ENCODE results near the gene GLI2. TPM values are rescaled to one million over a fixed set of nuclear protein-coding genes. Genes with fewer than 3 reads are reported as not detected.
A peak's percentile ranks its signal among the peaks of the same experiment; 100 is the strongest.

The GLI2 gene
- total RNA-seq, 2 donors from 2014 or later = 17.0 to 24.2 TPM

DNA sequence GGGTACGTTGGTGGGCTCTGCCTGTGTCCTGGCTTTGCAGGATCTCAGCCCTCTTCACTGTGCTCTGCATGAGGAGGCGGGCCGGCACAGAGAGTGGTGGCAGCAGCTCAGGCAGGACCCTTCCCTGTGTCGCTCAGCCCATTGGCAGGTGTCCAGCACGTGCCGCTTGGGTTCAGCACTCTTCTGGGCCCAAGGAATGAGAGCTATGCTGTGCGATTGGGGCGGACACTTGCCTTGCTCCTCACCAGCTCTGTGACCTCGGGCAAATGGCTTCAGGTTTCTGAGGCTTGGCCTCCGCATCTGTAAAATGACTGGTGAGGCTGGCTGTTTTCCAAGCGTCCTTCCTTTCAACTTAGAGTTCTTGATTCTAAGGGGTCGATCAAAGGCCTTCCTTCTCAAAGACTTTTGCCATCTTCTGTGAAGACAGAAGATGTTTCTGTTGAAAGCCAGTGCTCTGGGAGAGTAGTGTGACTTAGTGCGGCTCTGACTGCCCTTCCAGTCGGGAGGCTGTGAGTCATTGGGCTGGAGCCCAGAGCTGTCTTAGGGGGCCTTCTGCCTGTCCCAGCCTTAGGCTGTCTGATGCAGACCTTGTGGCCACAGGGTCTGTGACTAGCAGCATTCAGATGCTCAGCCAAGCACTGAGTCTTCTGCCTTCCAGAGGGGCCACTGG, 35.6 kb downstream of the GLI2 start:
- peaks cover 2% of the 10 kb centered on the region for H3K36me3 Mint-ChIP-seq (ENCODE audit: low read depth)
- no peaks in the 10 kb centered on the region for H3K9me3 Mint-ChIP-seq
- no peaks in the 10 kb centered on the region for H3K27me3 Mint-ChIP-seq (ENCODE audit: insufficient read depth)
- no peak overlapping the region for H3K4me3 Mint-ChIP-seq
- 89 to 95% methylated on average over 12 to 14 of the region's 14 CpGs for WGBS, 2 experiments (ENCODE audit: insufficient coverage in 1 of 2, insufficient read length in 1 of 2)
- peaks cover 24% of the 10 kb centered on the region for H3K4me1 Mint-ChIP-seq
- Histone ChIP-seq H3K27me3 (ENCODE audit: control insufficient read depth, insufficient read depth, low read length, poor library complexity, severe bottlenecking) (no peaks in the 10 kb centered on the region), H3K9ac (ENCODE audit: extremely low read depth, low read length, poor library complexity, severe bottlenecking) (no peak overlapping the region), H3K36me3 (ENCODE audit: control insufficient read depth, insufficient read depth, low read length) (no peaks in the 10 kb centered on the region), H3K4me3 (ENCODE audit: low read length) (no peak overlapping the region), H3K9me3 (ENCODE audit: control insufficient read depth, low read length) (no peaks in the 10 kb centered on the region), H3K4me1 (ENCODE audit: control insufficient read depth, insufficient read depth, low read length) (peaks cover 4% of the 10 kb centered on the region), H3K27ac (ENCODE audit: low read depth, low read length) (peak overlapping the region; percentile 79)
- TF ChIP-seq CTCF (conservative IDR thresholded peaks at IDR 0.05) = no peak
- H3K27ac Mint-ChIP-seq = no peak overlapping the region
- DNase-seq = peak; percentile 36

GRCh38 chr2:120771781-120772208, 36.1 kb downstream of the GLI2 start:
- H3K27ac Mint-ChIP-seq = peak overlapping the region; percentile 64
- no peak overlapping the region for H3K4me3 Mint-ChIP-seq
- H3K4me1 Mint-ChIP-seq = peaks cover 19% of the 10 kb centered on the region
- H3K9ac ChIP-seq (ENCODE audit: extremely low read depth, low read length, poor library complexity, severe bottlenecking) = no peak overlapping the region
- H3K9me3 Mint-ChIP-seq = no peaks in the 10 kb centered on the region
- DNase-seq = peak; percentile 44
- H3K4me3 ChIP-seq (ENCODE audit: low read length) = no peak overlapping the region
- peak overlapping the region; percentile 79 for H3K27ac ChIP-seq (ENCODE audit: low read depth, low read length)
- no peaks in the 10 kb centered on the region for H3K9me3 ChIP-seq (ENCODE audit: control insufficient read depth, low read length)
- TF ChIP-seq CTCF (conservative IDR thresholded peaks at IDR 0.05) = no peak
- WGBS, 2 experiments (ENCODE audit: insufficient coverage in 1 of 2, insufficient read length in 1 of 2) = 73 to 87% methylated on average over 4 to 5 of the region's 5 CpGs
- H3K36me3 ChIP-seq (ENCODE audit: control insufficient read depth, insufficient read depth, low read length) = no peaks in the 10 kb centered on the region
- no peaks in the 10 kb centered on the region for H3K4me1 ChIP-seq (ENCODE audit: control insufficient read depth, insufficient read depth, low read length)
- peaks cover 2% of the 10 kb centered on the region for H3K36me3 Mint-ChIP-seq (ENCODE audit: low read depth)
- H3K27me3 Mint-ChIP-seq (ENCODE audit: insufficient read depth) = no peaks in the 10 kb centered on the region
- no peaks in the 10 kb centered on the region for H3K27me3 ChIP-seq (ENCODE audit: control insufficient read depth, insufficient read depth, low read length, poor library complexity, severe bottlenecking)

DNA sequence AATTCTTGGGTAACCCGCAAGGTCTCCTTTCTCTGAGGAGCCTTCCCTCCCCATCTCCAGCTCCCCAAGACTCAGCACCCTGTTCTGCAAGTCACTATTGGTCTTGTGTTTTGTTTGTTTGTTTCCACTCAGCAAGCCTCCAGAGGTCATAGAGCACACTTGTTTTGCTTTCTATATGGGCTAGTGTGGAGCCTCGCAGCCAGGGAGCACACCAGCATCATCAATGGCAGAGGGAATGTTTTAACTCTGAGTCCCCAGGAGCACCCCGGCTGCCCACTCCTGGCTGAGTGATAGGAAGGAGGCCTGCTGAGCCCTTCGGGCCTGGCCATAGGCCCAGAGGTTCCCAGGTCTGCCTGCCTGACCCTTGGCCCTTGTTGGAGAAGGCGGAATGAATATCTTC, 36.6 kb downstream of the GLI2 start:
- Histone ChIP-seq H3K27me3 (ENCODE audit: control insufficient read depth, insufficient read depth, low read length, poor library complexity, severe bottlenecking) (no peaks in the 10 kb centered on the region), H3K36me3 (ENCODE audit: control insufficient read depth, insufficient read depth, low read length) (no peaks in the 10 kb centered on the region), H3K4me3 (ENCODE audit: low read length) (no peak overlapping the region), H3K4me1 (ENCODE audit: control insufficient read depth, insufficient read depth, low read length) (no peaks in the 10 kb centered on the region), H3K27ac (ENCODE audit: low read depth, low read length) (no peak overlapping the region), H3K9ac (ENCODE audit: extremely low read depth, low read length, poor library complexity, severe bottlenecking) (no peak overlapping the region), H3K9me3 (ENCODE audit: control insufficient read depth, low read length) (no peaks in the 10 kb centered on the region)
- peak; percentile 49 for DNase-seq
- H3K4me3 Mint-ChIP-seq = no peak overlapping the region
- peaks cover 17% of the 10 kb centered on the region for H3K4me1 Mint-ChIP-seq
- H3K36me3 Mint-ChIP-seq (ENCODE audit: low read depth) = peaks cover 2% of the 10 kb centered on the region
- no peaks in the 10 kb centered on the region for H3K27me3 Mint-ChIP-seq (ENCODE audit: insufficient read depth)
- 85 to 91% methylated on average over 2 to 4 of the region's 5 CpGs for WGBS, 2 experiments (ENCODE audit: insufficient coverage in 1 of 2, insufficient read length in 1 of 2)
- peak overlapping the region; percentile 64 for H3K27ac Mint-ChIP-seq
- no peaks in the 10 kb centered on the region for H3K9me3 Mint-ChIP-seq
- TF ChIP-seq CTCF (conservative IDR thresholded peaks at IDR 0.05) = no peak
